ENCODE results near the gene ANGPT4. TPM values are rescaled to one million over a fixed set of nuclear protein-coding genes. Genes with fewer than 3 reads are reported as not detected.

ANGPT4 gene
- total RNA-seq, 1 donor from 2014 or later = 0.12 TPM

DNA sequence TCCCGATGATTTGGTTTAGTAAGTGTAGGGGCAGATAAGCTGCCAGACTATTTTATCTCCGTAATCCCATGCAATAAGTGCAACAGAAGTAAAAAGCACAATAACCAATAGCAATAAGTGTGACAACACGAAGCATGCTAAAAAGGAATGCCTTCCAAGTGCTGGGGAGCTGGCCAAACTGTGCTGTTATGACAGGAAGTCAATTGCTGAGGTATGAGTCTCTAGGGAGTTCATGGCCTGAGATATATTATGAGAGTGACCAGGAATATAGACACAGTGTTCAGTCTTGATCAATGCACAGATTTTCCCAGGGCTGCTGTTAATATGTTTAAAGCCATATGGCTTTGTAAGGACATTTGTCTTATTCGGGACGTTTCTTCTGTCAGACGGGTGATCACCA, 10.5 kb upstream of the ANGPT4 start:
- Mint-ChIP-seq H3K27me3 (ENCODE audit: low read depth) (no peaks in the 10 kb centered on the region), H3K4me3 (ENCODE audit: unreplicated experiment) (no peak overlapping the region), H3K36me3 (ENCODE audit: low read depth) (no peaks in the 10 kb centered on the region), H3K9me3 (ENCODE audit: low read depth) (peaks cover 11% of the 10 kb centered on the region), H3K4me1 (ENCODE audit: low read depth) (no peaks in the 10 kb centered on the region), H3K27ac (ENCODE audit: unreplicated experiment) (no peak overlapping the region)
- no peak for DNase-seq (ENCODE audit: low spot score)
- TF ChIP-seq, protein P1, sequence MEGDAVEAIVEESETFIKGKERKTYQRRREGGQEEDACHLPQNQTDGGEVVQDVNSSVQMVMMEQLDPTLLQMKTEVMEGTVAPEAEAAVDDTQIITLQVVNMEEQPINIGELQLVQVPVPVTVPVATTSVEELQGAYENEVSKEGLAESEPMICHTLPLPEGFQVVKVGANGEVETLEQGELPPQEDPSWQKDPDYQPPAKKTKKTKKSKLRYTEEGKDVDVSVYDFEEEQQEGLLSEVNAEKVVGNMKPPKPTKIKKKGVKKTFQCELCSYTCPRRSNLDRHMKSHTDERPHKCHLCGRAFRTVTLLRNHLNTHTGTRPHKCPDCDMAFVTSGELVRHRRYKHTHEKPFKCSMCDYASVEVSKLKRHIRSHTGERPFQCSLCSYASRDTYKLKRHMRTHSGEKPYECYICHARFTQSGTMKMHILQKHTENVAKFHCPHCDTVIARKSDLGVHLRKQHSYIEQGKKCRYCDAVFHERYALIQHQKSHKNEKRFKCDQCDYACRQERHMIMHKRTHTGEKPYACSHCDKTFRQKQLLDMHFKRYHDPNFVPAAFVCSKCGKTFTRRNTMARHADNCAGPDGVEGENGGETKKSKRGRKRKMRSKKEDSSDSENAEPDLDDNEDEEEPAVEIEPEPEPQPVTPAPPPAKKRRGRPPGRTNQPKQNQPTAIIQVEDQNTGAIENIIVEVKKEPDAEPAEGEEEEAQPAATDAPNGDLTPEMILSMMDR (IDR thresholded peaks at IDR 0.05) = no peak

DNA sequence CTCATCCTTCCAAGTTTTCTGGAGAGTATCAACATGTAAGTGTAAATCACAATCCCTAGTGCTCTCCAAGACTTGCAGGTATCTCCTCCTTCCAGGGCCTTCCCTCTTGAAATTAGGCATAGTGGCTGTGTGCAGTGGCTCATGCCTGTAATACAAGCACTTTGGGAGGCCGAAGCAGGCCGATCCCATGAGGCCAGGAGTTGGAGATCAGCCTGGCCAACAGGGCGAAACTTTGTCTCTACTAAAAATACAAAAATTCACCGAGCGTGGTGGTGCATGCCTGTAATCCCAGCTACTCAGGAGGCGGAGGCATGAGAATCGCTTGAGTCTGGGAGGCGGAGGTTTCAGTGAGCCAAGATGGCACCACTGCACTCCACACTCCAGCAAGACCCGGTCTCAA, 9.4 kb upstream of the ANGPT4 start:
- no peak for DNase-seq (ENCODE audit: low spot score)
- Mint-ChIP-seq H3K27me3 (ENCODE audit: low read depth) (no peaks in the 10 kb centered on the region), H3K36me3 (ENCODE audit: low read depth) (no peaks in the 10 kb centered on the region), H3K9me3 (ENCODE audit: low read depth) (peaks cover 2% of the 10 kb centered on the region), H3K4me1 (ENCODE audit: low read depth) (no peaks in the 10 kb centered on the region), H3K4me3 (ENCODE audit: unreplicated experiment) (no peak overlapping the region), H3K27ac (ENCODE audit: unreplicated experiment) (no peak overlapping the region)
- TF ChIP-seq, protein P1 (IDR thresholded peaks at IDR 0.05) = no peak

DNA sequence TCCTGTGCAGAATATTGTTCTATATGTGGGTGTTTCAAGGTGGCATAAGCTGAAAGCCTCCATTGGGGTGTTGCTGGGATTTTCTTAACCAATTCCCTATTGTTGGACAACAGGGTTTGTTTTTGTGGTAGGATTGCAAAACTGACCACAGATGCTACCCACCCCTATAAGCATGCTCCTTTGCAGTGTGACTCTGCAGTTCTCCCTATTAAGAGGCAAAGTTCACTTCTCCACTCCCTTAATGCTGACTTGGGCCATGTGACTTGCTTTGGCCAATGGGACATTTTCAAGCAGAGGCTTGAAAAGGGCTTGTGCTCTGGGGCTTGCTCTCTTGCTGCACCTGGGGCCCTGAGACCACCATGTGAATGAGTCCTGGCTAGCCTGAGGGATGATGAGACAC, 8.5 kb upstream of the ANGPT4 start:
- no peaks in the 10 kb centered on the region for H3K4me1 Mint-ChIP-seq (ENCODE audit: low read depth)

DNA sequence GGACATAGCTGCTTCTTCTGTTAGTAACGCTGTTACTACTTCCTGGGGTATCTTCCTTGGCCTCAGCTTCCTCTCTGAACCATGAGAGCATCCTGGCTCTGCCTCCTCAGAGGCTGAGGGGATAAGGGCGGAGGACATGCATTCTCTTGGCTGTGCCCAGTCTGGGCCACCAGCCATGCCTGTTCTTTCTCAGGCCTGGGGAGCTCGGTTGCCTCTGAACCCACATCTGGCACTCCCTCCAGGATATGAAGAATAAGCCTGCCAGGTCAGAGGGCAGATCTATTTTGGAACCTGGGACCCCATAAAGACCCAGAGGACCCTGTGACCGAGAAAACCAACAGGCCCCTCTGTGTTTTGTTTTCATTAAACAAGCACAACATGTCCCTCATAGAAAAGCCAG, 6.6 kb upstream of the ANGPT4 start:
- TF ChIP-seq, protein P1 (IDR thresholded peaks at IDR 0.05) = no peak
- H3K4me3 Mint-ChIP-seq (ENCODE audit: unreplicated experiment) = no peak overlapping the region

More for the DNA sequence above, 8.5 kb upstream of the ANGPT4 start:
- no peak overlapping the region for H3K4me3 Mint-ChIP-seq (ENCODE audit: unreplicated experiment)
- H3K27me3 Mint-ChIP-seq (ENCODE audit: low read depth) = peaks cover 2% of the 10 kb centered on the region
- TF ChIP-seq, protein P1 (IDR thresholded peaks at IDR 0.05) = no peak
- H3K9me3 Mint-ChIP-seq (ENCODE audit: low read depth) = peaks cover 2% of the 10 kb centered on the region
- H3K27ac Mint-ChIP-seq (ENCODE audit: unreplicated experiment) = no peak overlapping the region
- no peak for DNase-seq (ENCODE audit: low spot score)
- no peaks in the 10 kb centered on the region for H3K36me3 Mint-ChIP-seq (ENCODE audit: low read depth)

DNA sequence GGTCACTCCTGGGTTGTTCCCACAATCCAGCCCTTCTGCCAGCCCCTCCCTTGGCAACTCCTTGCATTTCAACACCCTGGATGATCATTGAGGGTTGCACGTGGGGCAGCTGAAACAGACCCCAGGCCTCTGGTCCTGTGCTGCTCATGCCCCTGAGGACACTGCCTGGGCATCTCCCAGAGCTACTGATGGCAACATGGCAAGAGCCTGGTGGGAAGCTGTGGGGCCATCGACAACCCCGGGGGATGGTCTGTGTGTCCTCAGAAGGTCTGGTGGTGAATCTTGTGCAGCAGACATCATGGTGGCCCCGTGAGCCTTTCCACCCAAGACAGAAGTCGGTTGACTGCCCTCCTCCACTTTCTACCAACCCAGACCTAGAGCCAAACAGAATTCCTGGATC, 4.9 kb upstream of the ANGPT4 start:
- Mint-ChIP-seq H3K9me3 (ENCODE audit: low read depth) (peaks cover 2% of the 10 kb centered on the region), H3K27ac (ENCODE audit: unreplicated experiment) (no peak overlapping the region)
- TF ChIP-seq, protein P1 (IDR thresholded peaks at IDR 0.05) = no peak

More for the DNA sequence above, 6.6 kb upstream of the ANGPT4 start:
- Mint-ChIP-seq H3K9me3 (ENCODE audit: low read depth) (peaks cover 2% of the 10 kb centered on the region), H3K27me3 (ENCODE audit: low read depth) (peaks cover 8% of the 10 kb centered on the region), H3K36me3 (ENCODE audit: low read depth) (no peaks in the 10 kb centered on the region), H3K27ac (ENCODE audit: unreplicated experiment) (no peak overlapping the region), H3K4me1 (ENCODE audit: low read depth) (no peaks in the 10 kb centered on the region)
- DNase-seq (ENCODE audit: low spot score) = peak; percentile 20

More for the DNA sequence above, 4.9 kb upstream of the ANGPT4 start:
- Mint-ChIP-seq H3K4me1 (ENCODE audit: low read depth) (peaks cover 7% of the 10 kb centered on the region), H3K27me3 (ENCODE audit: low read depth) (peaks cover 13% of the 10 kb centered on the region), H3K4me3 (ENCODE audit: unreplicated experiment) (no peak overlapping the region), H3K36me3 (ENCODE audit: low read depth) (no peaks in the 10 kb centered on the region)
- DNase-seq (ENCODE audit: low spot score) = no peak

Measured in chondrocyte (in vitro differentiated cells).